ENCODE measurements around the gene ERP27.

DNA sequence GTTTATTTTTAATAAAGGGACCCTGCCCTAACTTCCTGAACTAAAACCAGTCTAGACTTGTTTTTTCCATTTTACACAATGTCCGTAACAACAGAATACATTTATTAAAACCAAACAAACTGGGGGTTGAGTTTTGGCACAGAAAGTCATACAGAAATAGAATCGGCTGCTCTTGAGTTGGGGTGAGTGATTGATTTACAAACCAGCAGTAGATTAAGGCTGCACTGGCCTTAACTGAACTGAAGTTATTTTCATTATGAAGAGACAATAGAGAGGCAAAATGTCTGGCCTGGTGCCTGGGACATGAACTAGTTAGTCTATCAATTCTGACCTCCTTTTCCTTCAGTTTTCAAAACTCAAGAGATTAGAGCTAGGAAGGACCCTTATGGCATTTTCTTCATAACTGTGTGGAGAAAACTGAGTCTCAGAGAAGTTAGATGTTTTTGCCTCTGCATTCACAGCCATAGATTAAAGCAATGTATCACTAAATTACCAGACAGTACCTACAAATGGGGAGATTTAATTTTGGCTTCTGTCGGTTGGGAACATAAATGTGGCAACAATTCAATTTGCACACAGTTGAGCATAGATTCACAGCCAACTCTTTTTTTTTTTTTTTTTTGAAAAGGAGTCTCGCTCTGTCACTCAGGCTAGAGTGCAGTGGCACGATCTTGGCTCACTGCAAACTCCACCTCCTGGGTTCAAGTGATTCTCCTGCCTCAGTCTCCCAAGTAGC lies 32.9 kb downstream of the ERP27 start:
- TF ChIP-seq, protein P1, sequence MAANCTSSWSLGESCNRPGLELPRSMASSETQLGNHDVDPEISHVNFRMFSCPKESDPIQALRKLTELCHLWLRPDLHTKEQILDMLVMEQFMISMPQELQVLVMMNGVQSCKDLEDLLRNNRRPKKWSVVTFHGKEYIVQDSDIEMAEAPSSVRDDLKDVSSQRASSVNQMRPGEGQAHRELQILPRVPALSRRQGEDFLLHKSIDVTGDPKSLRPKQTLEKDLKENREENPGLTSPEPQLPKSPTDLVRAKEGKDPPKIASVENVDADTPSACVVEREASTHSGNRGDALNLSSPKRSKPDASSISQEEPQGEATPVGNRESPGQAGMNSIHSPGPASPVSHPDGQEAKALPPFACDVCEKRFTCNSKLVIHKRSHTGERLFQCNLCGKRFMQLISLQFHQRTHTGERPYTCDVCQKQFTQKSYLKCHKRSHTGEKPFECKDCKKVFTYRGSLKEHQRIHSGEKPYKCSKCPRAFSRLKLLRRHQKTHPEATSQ (tag by site-specific recombination; IDR thresholded peaks at IDR 0.05): no peak
- TF ChIP-seq, protein P2, sequence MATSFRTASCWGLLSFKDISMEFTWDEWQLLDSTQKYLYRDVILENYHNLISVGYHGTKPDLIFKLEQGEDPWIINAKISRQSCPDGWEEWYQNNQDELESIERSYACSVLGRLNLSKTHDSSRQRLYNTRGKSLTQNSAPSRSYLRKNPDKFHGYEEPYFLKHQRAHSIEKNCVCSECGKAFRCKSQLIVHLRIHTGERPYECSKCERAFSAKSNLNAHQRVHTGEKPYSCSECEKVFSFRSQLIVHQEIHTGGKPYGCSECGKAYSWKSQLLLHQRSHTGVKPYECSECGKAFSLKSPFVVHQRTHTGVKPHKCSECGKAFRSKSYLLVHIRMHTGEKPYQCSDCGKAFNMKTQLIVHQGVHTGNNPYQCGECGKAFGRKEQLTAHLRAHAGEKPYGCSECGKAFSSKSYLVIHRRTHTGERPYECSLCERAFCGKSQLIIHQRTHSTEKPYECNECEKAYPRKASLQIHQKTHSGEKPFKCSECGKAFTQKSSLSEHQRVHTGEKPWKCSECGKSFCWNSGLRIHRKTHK (tag by site-specific recombination; IDR thresholded peaks at IDR 0.05): no peak
- TF ChIP-seq, protein P3, sequence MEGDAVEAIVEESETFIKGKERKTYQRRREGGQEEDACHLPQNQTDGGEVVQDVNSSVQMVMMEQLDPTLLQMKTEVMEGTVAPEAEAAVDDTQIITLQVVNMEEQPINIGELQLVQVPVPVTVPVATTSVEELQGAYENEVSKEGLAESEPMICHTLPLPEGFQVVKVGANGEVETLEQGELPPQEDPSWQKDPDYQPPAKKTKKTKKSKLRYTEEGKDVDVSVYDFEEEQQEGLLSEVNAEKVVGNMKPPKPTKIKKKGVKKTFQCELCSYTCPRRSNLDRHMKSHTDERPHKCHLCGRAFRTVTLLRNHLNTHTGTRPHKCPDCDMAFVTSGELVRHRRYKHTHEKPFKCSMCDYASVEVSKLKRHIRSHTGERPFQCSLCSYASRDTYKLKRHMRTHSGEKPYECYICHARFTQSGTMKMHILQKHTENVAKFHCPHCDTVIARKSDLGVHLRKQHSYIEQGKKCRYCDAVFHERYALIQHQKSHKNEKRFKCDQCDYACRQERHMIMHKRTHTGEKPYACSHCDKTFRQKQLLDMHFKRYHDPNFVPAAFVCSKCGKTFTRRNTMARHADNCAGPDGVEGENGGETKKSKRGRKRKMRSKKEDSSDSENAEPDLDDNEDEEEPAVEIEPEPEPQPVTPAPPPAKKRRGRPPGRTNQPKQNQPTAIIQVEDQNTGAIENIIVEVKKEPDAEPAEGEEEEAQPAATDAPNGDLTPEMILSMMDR (tag by site-specific recombination; IDR thresholded peaks at IDR 0.05): no peak
- TF ChIP-seq ZNF184 (tag by site-specific recombination; IDR thresholded peaks at IDR 0.05) (no peak), ZBTB48 (tag by site-specific recombination; IDR thresholded peaks at IDR 0.05) (no peak), GLI4 (tag by site-specific recombination; IDR thresholded peaks at IDR 0.05) (no peak)
- TF ChIP-seq, protein P4, sequence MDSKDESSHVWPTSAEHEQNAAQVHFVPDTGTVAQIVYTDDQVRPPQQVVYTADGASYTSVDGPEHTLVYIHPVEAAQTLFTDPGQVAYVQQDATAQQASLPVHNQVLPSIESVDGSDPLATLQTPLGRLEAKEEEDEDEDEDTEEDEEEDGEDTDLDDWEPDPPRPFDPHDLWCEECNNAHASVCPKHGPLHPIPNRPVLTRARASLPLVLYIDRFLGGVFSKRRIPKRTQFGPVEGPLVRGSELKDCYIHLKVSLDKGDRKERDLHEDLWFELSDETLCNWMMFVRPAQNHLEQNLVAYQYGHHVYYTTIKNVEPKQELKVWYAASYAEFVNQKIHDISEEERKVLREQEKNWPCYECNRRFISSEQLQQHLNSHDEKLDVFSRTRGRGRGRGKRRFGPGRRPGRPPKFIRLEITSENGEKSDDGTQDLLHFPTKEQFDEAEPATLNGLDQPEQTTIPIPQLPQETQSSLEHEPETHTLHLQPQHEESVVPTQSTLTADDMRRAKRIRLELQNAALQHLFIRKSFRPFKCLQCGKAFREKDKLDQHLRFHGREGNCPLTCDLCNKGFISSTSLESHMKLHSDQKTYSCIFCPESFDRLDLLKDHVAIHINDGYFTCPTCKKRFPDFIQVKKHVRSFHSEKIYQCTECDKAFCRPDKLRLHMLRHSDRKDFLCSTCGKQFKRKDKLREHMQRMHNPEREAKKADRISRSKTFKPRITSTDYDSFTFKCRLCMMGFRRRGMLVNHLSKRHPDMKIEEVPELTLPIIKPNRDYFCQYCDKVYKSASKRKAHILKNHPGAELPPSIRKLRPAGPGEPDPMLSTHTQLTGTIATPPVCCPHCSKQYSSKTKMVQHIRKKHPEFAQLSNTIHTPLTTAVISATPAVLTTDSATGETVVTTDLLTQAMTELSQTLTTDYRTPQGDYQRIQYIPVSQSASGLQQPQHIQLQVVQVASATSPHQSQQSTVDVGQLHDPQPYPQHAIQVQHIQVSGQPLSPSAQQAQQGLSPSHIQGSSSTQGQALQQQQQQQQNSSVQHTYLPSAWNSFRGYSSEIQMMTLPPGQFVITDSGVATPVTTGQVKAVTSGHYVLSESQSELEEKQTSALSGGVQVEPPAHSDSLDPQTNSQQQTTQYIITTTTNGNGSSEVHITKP (tag by site-specific recombination; IDR thresholded peaks at IDR 0.05): no peak
- TF ChIP-seq, protein P5, sequence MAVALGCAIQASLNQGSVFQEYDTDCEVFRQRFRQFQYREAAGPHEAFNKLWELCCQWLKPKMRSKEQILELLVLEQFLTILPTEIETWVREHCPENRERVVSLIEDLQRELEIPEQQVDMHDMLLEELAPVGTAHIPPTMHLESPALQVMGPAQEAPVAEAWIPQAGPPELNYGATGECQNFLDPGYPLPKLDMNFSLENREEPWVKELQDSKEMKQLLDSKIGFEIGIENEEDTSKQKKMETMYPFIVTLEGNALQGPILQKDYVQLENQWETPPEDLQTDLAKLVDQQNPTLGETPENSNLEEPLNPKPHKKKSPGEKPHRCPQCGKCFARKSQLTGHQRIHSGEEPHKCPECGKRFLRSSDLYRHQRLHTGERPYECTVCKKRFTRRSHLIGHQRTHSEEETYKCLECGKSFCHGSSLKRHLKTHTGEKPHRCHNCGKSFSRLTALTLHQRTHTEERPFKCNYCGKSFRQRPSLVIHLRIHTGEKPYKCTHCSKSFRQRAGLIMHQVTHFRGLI (tag by site-specific recombination; IDR thresholded peaks at IDR 0.05): no peak

Measured in HEK293 (cell line).